ENCODE data around the gene TNFAIP8.

DNA sequence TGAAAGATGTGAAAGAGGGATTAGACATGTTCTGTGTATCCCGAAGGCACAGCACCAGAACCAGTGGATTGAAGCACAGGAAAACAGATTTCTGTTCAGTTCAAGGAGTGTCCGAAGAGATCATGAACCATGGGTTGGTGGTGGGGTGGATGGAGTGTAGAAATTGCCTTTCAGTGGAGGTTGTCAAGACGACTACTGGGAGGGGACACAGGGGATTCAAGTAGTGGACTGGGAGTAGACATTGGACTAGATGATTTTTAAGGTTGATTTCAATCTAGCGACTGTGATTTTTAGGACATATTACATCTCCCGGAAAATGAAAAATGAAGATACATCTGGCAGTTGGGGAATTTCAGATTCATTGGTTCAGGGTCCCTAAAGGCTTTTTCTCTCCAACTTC, 35.9 kb upstream of the TNFAIP8 start:
- TF ChIP-seq, protein P1, sequence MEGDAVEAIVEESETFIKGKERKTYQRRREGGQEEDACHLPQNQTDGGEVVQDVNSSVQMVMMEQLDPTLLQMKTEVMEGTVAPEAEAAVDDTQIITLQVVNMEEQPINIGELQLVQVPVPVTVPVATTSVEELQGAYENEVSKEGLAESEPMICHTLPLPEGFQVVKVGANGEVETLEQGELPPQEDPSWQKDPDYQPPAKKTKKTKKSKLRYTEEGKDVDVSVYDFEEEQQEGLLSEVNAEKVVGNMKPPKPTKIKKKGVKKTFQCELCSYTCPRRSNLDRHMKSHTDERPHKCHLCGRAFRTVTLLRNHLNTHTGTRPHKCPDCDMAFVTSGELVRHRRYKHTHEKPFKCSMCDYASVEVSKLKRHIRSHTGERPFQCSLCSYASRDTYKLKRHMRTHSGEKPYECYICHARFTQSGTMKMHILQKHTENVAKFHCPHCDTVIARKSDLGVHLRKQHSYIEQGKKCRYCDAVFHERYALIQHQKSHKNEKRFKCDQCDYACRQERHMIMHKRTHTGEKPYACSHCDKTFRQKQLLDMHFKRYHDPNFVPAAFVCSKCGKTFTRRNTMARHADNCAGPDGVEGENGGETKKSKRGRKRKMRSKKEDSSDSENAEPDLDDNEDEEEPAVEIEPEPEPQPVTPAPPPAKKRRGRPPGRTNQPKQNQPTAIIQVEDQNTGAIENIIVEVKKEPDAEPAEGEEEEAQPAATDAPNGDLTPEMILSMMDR (conservative IDR thresholded peaks at IDR 0.05 in 1 of 2, IDR thresholded peaks at IDR 0.05 in 1 of 2; ENCODE audit: low read depth in 1 of 2, low read length in 2 of 2): no peak
- TF ChIP-seq EZH2 (IDR thresholded peaks at IDR 0.05; ENCODE audit: low read length, missing control alignments): no peak
